ENCODE measurements around the gene SLC25A47. TPM values are rescaled to one million over a fixed set of nuclear protein-coding genes. Genes with fewer than 3 reads are reported as not detected.
A peak's percentile ranks its signal among the peaks of the same experiment; 100 is the strongest.

SLC25A47 gene
- total and polyA plus RNA-seq, 2 experiments from 2014 or later = not detected

- peaks cover 19% of the 10 kb centered on the region for H3K36me3 ChIP-seq (ENCODE audit: low read depth)
- peak overlapping the region; percentile 94; the same call in 1 of the 2 replicates for H3K4me3 ChIP-seq
- no peak overlapping the region for H3K27ac ChIP-seq
- 96 to 99% methylated on average over 4 of the region's 4 CpGs for WGBS, 2 experiments (ENCODE audit: low coverage in 1 of 2, low lambda C conversion rate in 2 of 2, missing lambda C conversion rate in 2 of 2)
- peaks cover 13% of the 10 kb centered on the region for H3F3A ChIP-seq (ENCODE audit: insufficient read depth)
- H3K79me2 ChIP-seq (ENCODE audit: insufficient read depth) = peaks cover 84% of the 10 kb centered on the region
- H3K9ac ChIP-seq = 0 out of 2 replicates have a peak overlapping the region, but pooled peaks have one; percentile 13
- no peak for DNase-seq
- no peak overlapping the region for H2AFZ ChIP-seq
- in situ Hi-C loops (cut with MboI) = no loop called here
- H3K4me1 ChIP-seq (ENCODE audit: insufficient read depth) = peaks cover 34% of the 10 kb centered on the region
- no peaks in the 10 kb centered on the region for H4K20me1 ChIP-seq (ENCODE audit: insufficient read depth)
- H3K27me3 ChIP-seq (replicated peaks; ENCODE audit: insufficient read depth) = no peaks in the 10 kb centered on the region
- no peaks in the 10 kb centered on the region for H3K9me2 ChIP-seq (ENCODE audit: insufficient read depth)
- no peak for TF ChIP-seq EZH2phosphoT487 (IDR thresholded peaks at IDR 0.05; ENCODE audit: insufficient read depth, low read depth)
- TF ChIP-seq EZH2 (IDR thresholded peaks at IDR 0.05; ENCODE audit: insufficient read depth, poor library complexity, severe bottlenecking) = no peak
- H3K4me2 ChIP-seq (ENCODE audit: unreplicated experiment) = no peak overlapping the region
- H3K9me3 ChIP-seq (ENCODE audit: low read depth) = no peaks in the 10 kb centered on the region
These were observed 49.4 kb downstream of the SLC25A47 start for GRCh38 chr14:100372357-100373048.

- Histone ChIP-seq H3K9ac (peak overlapping the region; percentile 100), H3K27me3 (replicated peaks; ENCODE audit: insufficient read depth) (no peaks in the 10 kb centered on the region), H4K20me1 (ENCODE audit: insufficient read depth) (no peaks in the 10 kb centered on the region), H2AFZ (no peak overlapping the region), H3K27ac (peak overlapping the region; percentile 100), H3K4me1 (ENCODE audit: insufficient read depth) (peaks cover 35% of the 10 kb centered on the region), H3K9me2 (ENCODE audit: insufficient read depth) (no peaks in the 10 kb centered on the region), H3K36me3 (ENCODE audit: low read depth) (peaks cover 3% of the 10 kb centered on the region), H3F3A (ENCODE audit: insufficient read depth) (peaks cover 13% of the 10 kb centered on the region), H3K9me3 (ENCODE audit: low read depth) (no peaks in the 10 kb centered on the region), H3K4me2 (ENCODE audit: unreplicated experiment) (peak overlapping the region; percentile 91), H3K4me3 (peak overlapping the region; percentile 94), H3K79me2 (ENCODE audit: insufficient read depth) (peaks cover 81% of the 10 kb centered on the region)
- TF ChIP-seq EZH2 (IDR thresholded peaks at IDR 0.05; ENCODE audit: insufficient read depth, poor library complexity, severe bottlenecking) (no peak), EZH2phosphoT487 (IDR thresholded peaks at IDR 0.05; ENCODE audit: insufficient read depth, low read depth) (no peak)
- in situ Hi-C loops (cut with MboI) = no loop called here
- 94 to 95% methylated on average over 2 of the region's 2 CpGs for WGBS, 2 experiments (ENCODE audit: low coverage in 1 of 2, low lambda C conversion rate in 2 of 2, missing lambda C conversion rate in 2 of 2)
- DNase-seq = no peak
These were observed 51.1 kb downstream of the SLC25A47 start for GRCh38 chr14:100374270-100374669.

GRCh38 chr14:100374876-100375265 is 51.7 kb downstream of the SLC25A47 start:
- Histone ChIP-seq H2AFZ (peak overlapping the region; percentile 40), H3K9me2 (ENCODE audit: insufficient read depth) (no peaks in the 10 kb centered on the region), H3K27me3 (replicated peaks; ENCODE audit: insufficient read depth) (no peaks in the 10 kb centered on the region), H3K9ac (peak overlapping the region; percentile 100), H3F3A (ENCODE audit: insufficient read depth) (peaks cover 13% of the 10 kb centered on the region), H3K36me3 (ENCODE audit: low read depth) (peaks cover 3% of the 10 kb centered on the region), H3K27ac (peak overlapping the region; percentile 100), H3K4me3 (peak overlapping the region; percentile 94), H3K79me2 (ENCODE audit: insufficient read depth) (peaks cover 81% of the 10 kb centered on the region), H3K4me2 (ENCODE audit: unreplicated experiment) (peak overlapping the region; percentile 91), H4K20me1 (ENCODE audit: insufficient read depth) (no peaks in the 10 kb centered on the region), H3K4me1 (ENCODE audit: insufficient read depth) (peaks cover 35% of the 10 kb centered on the region), H3K9me3 (ENCODE audit: low read depth) (no peaks in the 10 kb centered on the region)
- in situ Hi-C loops (cut with MboI) = no loop called here
- TF ChIP-seq EZH2 (IDR thresholded peaks at IDR 0.05; ENCODE audit: insufficient read depth, poor library complexity, severe bottlenecking) = no peak
- no peak for DNase-seq
- WGBS, 2 experiments (ENCODE audit: low coverage in 1 of 2, low lambda C conversion rate in 2 of 2, missing lambda C conversion rate in 2 of 2) = 69 to 71% methylated on average over 8 of the region's 8 CpGs

- peak overlapping the region; percentile 40 for H2AFZ ChIP-seq
- H3K4me2 ChIP-seq (ENCODE audit: unreplicated experiment) = peak overlapping the region; percentile 91
- H3K27me3 ChIP-seq (replicated peaks; ENCODE audit: insufficient read depth) = no peaks in the 10 kb centered on the region
- H3F3A ChIP-seq (ENCODE audit: insufficient read depth) = peaks cover 13% of the 10 kb centered on the region
- peak overlapping the region; percentile 94 for H3K4me3 ChIP-seq
- TF ChIP-seq EZH2phosphoT487 (IDR thresholded peaks at IDR 0.05; ENCODE audit: insufficient read depth, low read depth) = no peak
- TF ChIP-seq EZH2 (IDR thresholded peaks at IDR 0.05; ENCODE audit: insufficient read depth, poor library complexity, severe bottlenecking) = no peak
- in situ Hi-C loops (cut with MboI) = no loop called here
- H3K9me2 ChIP-seq (ENCODE audit: insufficient read depth) = no peaks in the 10 kb centered on the region
- H3K36me3 ChIP-seq (ENCODE audit: low read depth) = peaks cover 3% of the 10 kb centered on the region
- peak; percentile 96 for DNase-seq
- H3K9ac ChIP-seq = peak overlapping the region; percentile 100
- no peaks in the 10 kb centered on the region for H4K20me1 ChIP-seq (ENCODE audit: insufficient read depth)
- H3K4me1 ChIP-seq (ENCODE audit: insufficient read depth) = peaks cover 35% of the 10 kb centered on the region
- WGBS, 2 experiments (ENCODE audit: low coverage in 1 of 2, low lambda C conversion rate in 2 of 2, missing lambda C conversion rate in 2 of 2) = 2 to 3% methylated on average over 17 of the region's 17 CpGs
- H3K27ac ChIP-seq = peak overlapping the region; percentile 100
- peaks cover 79% of the 10 kb centered on the region for H3K79me2 ChIP-seq (ENCODE audit: insufficient read depth)
- H3K9me3 ChIP-seq (ENCODE audit: low read depth) = no peaks in the 10 kb centered on the region
These were observed 52.3 kb downstream of the SLC25A47 start for GRCh38 chr14:100375266-100375962.
